ENCODE measurements around the gene TCEA3. TPM values are rescaled to one million over a fixed set of nuclear protein-coding genes. Genes with fewer than 3 reads are reported as not detected.

The TCEA3 gene
- total RNA-seq, 1 donor from 2014 or later: 26.5 TPM

DNA sequence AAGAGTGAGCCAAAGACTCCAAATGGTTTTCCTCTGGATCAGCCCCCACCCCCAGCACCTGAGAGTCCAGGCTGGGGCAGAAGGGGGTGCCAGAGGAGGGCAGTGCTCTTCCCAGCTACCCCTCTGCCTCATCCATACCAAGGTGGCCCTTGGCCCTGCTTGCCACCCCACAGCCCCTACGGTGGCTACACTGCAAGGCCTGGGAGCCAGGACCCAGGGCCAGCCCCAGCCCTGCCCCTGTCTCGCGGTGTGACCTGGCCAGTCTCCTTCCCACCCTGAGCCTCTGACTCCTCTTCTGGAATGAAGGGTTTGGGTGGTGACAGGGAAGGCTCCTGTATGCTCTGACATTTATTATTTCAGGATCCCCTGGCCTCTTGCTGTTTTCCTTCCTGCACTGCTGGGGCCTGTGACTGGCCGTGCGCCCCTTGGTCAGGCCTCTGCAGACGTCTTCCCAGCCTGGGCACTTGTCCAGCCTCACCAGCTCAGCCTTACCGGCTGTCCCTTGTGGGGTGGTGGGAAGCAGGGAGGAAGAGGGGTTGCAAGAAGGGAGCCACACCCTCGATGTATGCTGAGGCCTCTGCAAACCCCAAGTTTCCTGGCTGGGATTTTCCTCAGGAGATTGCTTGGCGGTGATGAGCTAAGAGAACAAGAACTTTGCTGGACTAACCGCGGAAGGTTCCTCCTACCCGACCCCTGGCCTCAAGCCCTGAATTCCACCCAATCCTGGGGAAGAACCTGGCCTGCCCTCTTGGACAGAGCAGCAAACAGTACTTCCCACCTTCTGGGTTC lies 45.9 kb upstream of the TCEA3 start:
- no peak for DNase-seq (ENCODE audit: extremely low spot score in 2 of 2)
- TF ChIP-seq, protein P1, sequence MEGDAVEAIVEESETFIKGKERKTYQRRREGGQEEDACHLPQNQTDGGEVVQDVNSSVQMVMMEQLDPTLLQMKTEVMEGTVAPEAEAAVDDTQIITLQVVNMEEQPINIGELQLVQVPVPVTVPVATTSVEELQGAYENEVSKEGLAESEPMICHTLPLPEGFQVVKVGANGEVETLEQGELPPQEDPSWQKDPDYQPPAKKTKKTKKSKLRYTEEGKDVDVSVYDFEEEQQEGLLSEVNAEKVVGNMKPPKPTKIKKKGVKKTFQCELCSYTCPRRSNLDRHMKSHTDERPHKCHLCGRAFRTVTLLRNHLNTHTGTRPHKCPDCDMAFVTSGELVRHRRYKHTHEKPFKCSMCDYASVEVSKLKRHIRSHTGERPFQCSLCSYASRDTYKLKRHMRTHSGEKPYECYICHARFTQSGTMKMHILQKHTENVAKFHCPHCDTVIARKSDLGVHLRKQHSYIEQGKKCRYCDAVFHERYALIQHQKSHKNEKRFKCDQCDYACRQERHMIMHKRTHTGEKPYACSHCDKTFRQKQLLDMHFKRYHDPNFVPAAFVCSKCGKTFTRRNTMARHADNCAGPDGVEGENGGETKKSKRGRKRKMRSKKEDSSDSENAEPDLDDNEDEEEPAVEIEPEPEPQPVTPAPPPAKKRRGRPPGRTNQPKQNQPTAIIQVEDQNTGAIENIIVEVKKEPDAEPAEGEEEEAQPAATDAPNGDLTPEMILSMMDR (IDR thresholded peaks at IDR 0.05): no peak
- TF ChIP-seq POLR2A (IDR thresholded peaks at IDR 0.05) (no peak), POLR2AphosphoS5 (IDR thresholded peaks at IDR 0.05; ENCODE audit: insufficient read depth in 1 of 2, low read depth in 1 of 2) (peak in 1 of 2 donors; percentile 31)

DNA sequence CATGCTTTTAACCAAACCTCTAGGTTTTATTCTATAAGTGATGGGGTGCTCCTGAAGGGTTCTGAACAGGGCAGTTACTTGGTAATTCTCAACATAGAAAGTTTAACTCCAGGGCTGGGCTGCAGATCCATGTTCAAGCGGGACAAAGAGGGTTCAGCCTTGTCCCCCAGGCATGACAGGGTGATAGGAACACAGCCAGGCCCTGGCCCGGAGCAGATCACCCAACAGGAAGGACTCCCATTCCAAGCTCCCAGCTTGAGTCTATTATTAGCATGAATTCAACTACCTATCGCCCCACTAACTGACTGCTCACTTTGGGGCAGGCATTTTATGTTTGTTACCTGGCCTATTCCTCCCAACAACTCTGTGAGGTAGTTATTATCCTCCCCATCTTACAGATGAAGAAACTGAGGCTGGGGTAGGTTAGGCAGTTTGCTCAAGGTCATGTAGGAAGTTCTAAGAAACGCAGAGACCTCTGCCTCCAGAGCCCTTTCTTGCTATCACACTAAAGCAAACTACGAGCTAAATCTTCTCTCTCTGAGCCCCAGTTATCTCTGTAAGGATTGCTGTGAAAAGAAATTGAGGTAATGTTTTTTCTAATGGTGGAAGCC lies 44.9 kb upstream of the TCEA3 start:
- Histone ChIP-seq H3K36me3 (no peaks in the 10 kb centered on the region), H3K4me3 (no peak overlapping the region), H3K27me3 (no peaks in the 10 kb centered on the region), H3K9me3 (no peaks in the 10 kb centered on the region), H3K4me1 (peaks cover 46% of the 10 kb centered on the region), H3K27ac (peak overlapping the region; percentile 58)
- DNase-seq (ENCODE audit: extremely low spot score in 2 of 2): no peak
- intact Hi-C loops (cut with DNase I): no loop called here
- TF ChIP-seq POLR2A (IDR thresholded peaks at IDR 0.05) (no peak), POLR2AphosphoS5 (IDR thresholded peaks at IDR 0.05; ENCODE audit: insufficient read depth in 1 of 2, low read depth in 1 of 2) (no peak)
- TF ChIP-seq, protein P1 (IDR thresholded peaks at IDR 0.05): no peak

More for the DNA sequence above, 45.9 kb upstream of the TCEA3 start:
- Histone ChIP-seq H3K9me3 (no peaks in the 10 kb centered on the region), H3K27ac (peak overlapping the region; percentile 58), H3K4me1 (peaks cover 56% of the 10 kb centered on the region), H3K4me3 (no peak overlapping the region), H3K27me3 (no peaks in the 10 kb centered on the region), H3K36me3 (no peaks in the 10 kb centered on the region)
- intact Hi-C loops (cut with DNase I): no loop called here

DNA sequence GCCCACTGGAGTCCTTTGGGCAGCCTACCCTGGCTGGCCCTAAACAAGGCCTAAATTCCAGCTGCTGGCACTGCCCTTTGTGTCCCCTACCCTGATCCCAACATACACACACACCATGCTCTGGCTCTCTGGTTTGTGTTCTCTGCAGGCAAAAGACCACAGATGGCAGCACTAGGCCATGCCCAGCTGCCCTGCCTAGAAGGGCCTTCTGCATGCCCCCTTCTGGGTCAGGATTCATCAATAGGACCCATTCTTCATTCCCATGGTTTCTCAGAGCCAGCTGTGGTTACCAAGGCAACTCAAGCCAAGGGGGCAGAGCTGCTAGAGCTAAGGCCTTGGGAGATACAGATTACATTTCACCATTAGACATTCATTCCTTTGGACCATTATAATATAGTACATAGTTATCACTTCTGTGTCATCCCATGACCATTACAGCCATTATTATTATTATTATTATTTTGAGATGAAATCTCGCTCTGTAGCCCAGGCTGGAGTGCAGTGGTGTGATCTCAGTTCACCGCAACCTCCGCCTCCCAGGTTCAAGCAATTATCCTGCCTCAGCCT lies 42.0 kb upstream of the TCEA3 start:
- no peak overlapping the region for H3K4me3 ChIP-seq
- H3K36me3 ChIP-seq: no peaks in the 10 kb centered on the region
- H3K4me1 ChIP-seq: peaks cover 16% of the 10 kb centered on the region
- H3K9me3 ChIP-seq: no peaks in the 10 kb centered on the region
- H3K27me3 ChIP-seq: no peaks in the 10 kb centered on the region
- no peak for DNase-seq (ENCODE audit: extremely low spot score in 2 of 2)
- TF ChIP-seq, protein P1 (IDR thresholded peaks at IDR 0.05): no peak
- no peak for TF ChIP-seq POLR2A (IDR thresholded peaks at IDR 0.05)
- no peak for TF ChIP-seq POLR2AphosphoS5 (IDR thresholded peaks at IDR 0.05; ENCODE audit: insufficient read depth in 1 of 2, low read depth in 1 of 2)
- intact Hi-C loops (cut with DNase I): no loop called here
- H3K27ac ChIP-seq: no peak overlapping the region

DNA sequence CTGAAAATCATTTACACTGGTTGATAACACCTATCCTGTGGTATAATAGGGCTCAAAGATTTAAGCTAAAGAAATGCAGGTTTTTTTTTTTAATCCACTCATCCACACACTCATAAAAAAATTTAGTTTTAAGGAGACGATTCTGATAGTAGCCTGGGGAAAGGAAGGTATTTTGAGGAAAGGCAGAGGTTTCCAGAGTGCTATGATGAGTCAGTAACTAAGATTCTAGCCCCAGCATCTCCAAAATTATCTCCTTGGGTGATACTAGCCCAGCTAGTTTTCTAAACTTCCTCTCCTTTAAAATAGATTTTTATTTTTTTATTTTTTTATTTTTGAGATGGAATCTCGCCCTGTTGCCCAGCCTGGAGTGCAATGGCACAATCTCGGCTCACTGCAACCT lies 38.7 kb upstream of the TCEA3 start:
- intact Hi-C loops (cut with DNase I): no loop called here

More for the DNA sequence above, 38.7 kb upstream of the TCEA3 start:
- TF ChIP-seq, protein P1 (IDR thresholded peaks at IDR 0.05): no peak
- no peak for TF ChIP-seq POLR2A (IDR thresholded peaks at IDR 0.05)
- no peak for TF ChIP-seq POLR2AphosphoS5 (IDR thresholded peaks at IDR 0.05; ENCODE audit: insufficient read depth in 1 of 2, low read depth in 1 of 2)
- Histone ChIP-seq H3K9me3 (no peaks in the 10 kb centered on the region), H3K36me3 (no peaks in the 10 kb centered on the region), H3K27me3 (no peaks in the 10 kb centered on the region), H3K4me3 (no peak overlapping the region), H3K27ac (no peak overlapping the region), H3K4me1 (peaks cover 1% of the 10 kb centered on the region)
- DNase-seq (ENCODE audit: extremely low spot score in 2 of 2): no peak
